ENCODE results near the gene MRM3. TPM values are rescaled to one million over a fixed set of nuclear protein-coding genes. Genes with fewer than 3 reads are reported as not detected.
"Not testable (repeated sequence)": the region's sequence is repeated elsewhere in the genome, so short reads cannot be mapped to it uniquely, and the experiment has no call there.

MRM3 gene
- total RNA-seq, 1 donor from 2014 or later = 18.8 TPM

- DNase-seq (ENCODE audit: low read depth) = no peak
Measured at GRCh38 chr17:753418-753817, 28.7 kb upstream of the MRM3 start.

GRCh38 chr17:755319-755961 lies 26.7 kb upstream of the MRM3 start:
- not testable (repeated sequence) for DNase-seq (ENCODE audit: low read depth)

- DNase-seq (ENCODE audit: low read depth) = not testable (repeated sequence)
Measured at GRCh38 chr17:756010-756567, 26.1 kb upstream of the MRM3 start.

- DNase-seq (ENCODE audit: low read depth) = no peak
Measured at GRCh38 chr17:759964-760363, 22.2 kb upstream of the MRM3 start.

GRCh38 chr17:760371-760770 lies 21.8 kb upstream of the MRM3 start:
- DNase-seq (ENCODE audit: low read depth) = no peak

GRCh38 chr17:767076-767475 lies 15.1 kb upstream of the MRM3 start:
- no peak for DNase-seq (ENCODE audit: low read depth)

- no peak for DNase-seq (ENCODE audit: low read depth)
Measured at GRCh38 chr17:773016-773415, 9.1 kb upstream of the MRM3 start.

GRCh38 chr17:773467-774312 lies 8.5 kb upstream of the MRM3 start:
- no peak for DNase-seq (ENCODE audit: low read depth)

- no peak for DNase-seq (ENCODE audit: low read depth)
Measured at GRCh38 chr17:774313-774584, 7.9 kb upstream of the MRM3 start.

- no peak for DNase-seq (ENCODE audit: low read depth)
Measured at GRCh38 chr17:778096-778495, 4.1 kb upstream of the MRM3 start.

GRCh38 chr17:784143-784542 lies 2.0 kb downstream of the MRM3 start:
- no peak for DNase-seq (ENCODE audit: low read depth)

- DNase-seq (ENCODE audit: low read depth) = not testable (repeated sequence)
Measured at GRCh38 chr17:785901-786300, 3.7 kb downstream of the MRM3 start.

- no peak for DNase-seq (ENCODE audit: low read depth)
Measured at GRCh38 chr17:787641-788221, 5.6 kb downstream of the MRM3 start.

GRCh38 chr17:788551-788950 lies 6.4 kb downstream of the MRM3 start:
- no peak for DNase-seq (ENCODE audit: low read depth)

- DNase-seq (ENCODE audit: low read depth) = no peak
Measured at GRCh38 chr17:789160-789840, 7.1 kb downstream of the MRM3 start.

- not testable (repeated sequence) for DNase-seq (ENCODE audit: low read depth)
Measured at GRCh38 chr17:789931-790873, 8.0 kb downstream of the MRM3 start.

- DNase-seq (ENCODE audit: low read depth) = not testable (repeated sequence)
Measured at GRCh38 chr17:790874-791247, 8.7 kb downstream of the MRM3 start.

- DNase-seq (ENCODE audit: low read depth) = no peak
Measured at GRCh38 chr17:791829-792228, 9.7 kb downstream of the MRM3 start.

- no peak for DNase-seq (ENCODE audit: low read depth)
Measured at GRCh38 chr17:792277-792676, 10.1 kb downstream of the MRM3 start.

GRCh38 chr17:794876-795275 lies 12.7 kb downstream of the MRM3 start:
- DNase-seq (ENCODE audit: low read depth) = peak; percentile 53

GRCh38 chr17:795276-795675 lies 13.1 kb downstream of the MRM3 start:
- no peak for DNase-seq (ENCODE audit: low read depth)
